Measurements from ENCODE around the gene FTSJ1.
"Not testable (repeated sequence)": the region's sequence is repeated elsewhere in the genome, so short reads cannot be mapped to it uniquely, and the experiment has no call there.

Gene FTSJ1

GRCh38 chrX:48522291-48522690 lies 46.3 kb downstream of the FTSJ1 start:
- no peak for DNase-seq (ENCODE audit: low spot score)

GRCh38 chrX:48523682-48524081 lies 47.7 kb downstream of the FTSJ1 start:
- DNase-seq (ENCODE audit: low spot score) = no peak

- not testable (repeated sequence) for DNase-seq (ENCODE audit: low spot score)
Observed at GRCh38 chrX:48525853-48526252, 49.9 kb downstream of the FTSJ1 start.

GRCh38 chrX:48530736-48531135 lies 54.7 kb downstream of the FTSJ1 start:
- no peak for DNase-seq (ENCODE audit: low spot score)

- no peak for DNase-seq (ENCODE audit: low spot score)
Observed at GRCh38 chrX:48531358-48531959, 55.5 kb downstream of the FTSJ1 start.

- no peak for DNase-seq (ENCODE audit: low spot score)
Observed at GRCh38 chrX:48532161-48532560, 56.2 kb downstream of the FTSJ1 start.

GRCh38 chrX:48533165-48533564 lies 57.2 kb downstream of the FTSJ1 start:
- DNase-seq (ENCODE audit: low spot score) = no peak
